Activated CD4-positive, alpha-beta T cell treated with anti-CD3 and anti-CD28 coated beads, Interleukin-2, amount 10 ng/mL, durations not matched to agents 24 days and 14 days (primary cell): ENCODE data around the gene ITCH. TPM values are rescaled to one million over a fixed set of nuclear protein-coding genes. Genes with fewer than 3 reads are reported as not detected.
"Not testable (repeated sequence)": the region's sequence is repeated elsewhere in the genome, so short reads cannot be mapped to it uniquely, and the experiment has no call there.

Source experiments
- DNase-seq: peaks from one replicate; pipeline ENCODE4 v3.0.0; 2022
- H3K27ac Mint-ChIP-seq: one replicate; pipeline ENCODE4 v1.8.0; 2022; ENCODE audit warnings: mild to moderate bottlenecking, mixed read lengths
- H3K27me3 Mint-ChIP-seq: one replicate; pipeline ENCODE4 v1.8.0; 2022; ENCODE audit warnings: mixed read lengths
- H3K36me3 Mint-ChIP-seq: one replicate; pipeline ENCODE4 v1.8.0; 2022; ENCODE audit warnings: low read depth, mild to moderate bottlenecking, mixed read lengths
- H3K4me1 Mint-ChIP-seq: one replicate; pipeline ENCODE4 v1.8.0; 2021; ENCODE audit warnings: mixed read lengths
- H3K4me3 Mint-ChIP-seq: one replicate; pipeline ENCODE4 v1.8.0; 2022; ENCODE audit warnings: mild to moderate bottlenecking, moderate library complexity, mixed read lengths
- H3K9me3 Mint-ChIP-seq: one replicate; pipeline ENCODE4 v1.8.0; 2021; ENCODE audit warnings: mixed read lengths
- intact Hi-C: fragments of 100-400 bp; cut with micrococcal nuclease; formaldehyde crosslinking; loops from one replicate; pipeline ENCODE4 v1.15.1; 2023
- total RNA-seq: library from RNA; stranded (reverse); gene quantifications from 2 replicates; pipeline ENCODE4 v1.2.3, GENCODE V29; 2022

ITCH gene
- total RNA-seq, 1 donor from 2014 or later = 55.6 TPM

- Mint-ChIP-seq H3K9me3 (no peaks in the 10 kb centered on the region), H3K4me1 (peaks cover 19% of the 10 kb centered on the region), H3K4me3 (peak overlapping the region; percentile 3), H3K36me3 (peaks cover 10% of the 10 kb centered on the region), H3K27ac (peak overlapping the region; percentile 14), H3K27me3 (no peaks in the 10 kb centered on the region)
- intact Hi-C loops = no loop called here
- peak; percentile 53 for DNase-seq
These were observed 149.9 kb downstream of the ITCH start for GRCh38 chr20:34512955-34513419.

DNA sequence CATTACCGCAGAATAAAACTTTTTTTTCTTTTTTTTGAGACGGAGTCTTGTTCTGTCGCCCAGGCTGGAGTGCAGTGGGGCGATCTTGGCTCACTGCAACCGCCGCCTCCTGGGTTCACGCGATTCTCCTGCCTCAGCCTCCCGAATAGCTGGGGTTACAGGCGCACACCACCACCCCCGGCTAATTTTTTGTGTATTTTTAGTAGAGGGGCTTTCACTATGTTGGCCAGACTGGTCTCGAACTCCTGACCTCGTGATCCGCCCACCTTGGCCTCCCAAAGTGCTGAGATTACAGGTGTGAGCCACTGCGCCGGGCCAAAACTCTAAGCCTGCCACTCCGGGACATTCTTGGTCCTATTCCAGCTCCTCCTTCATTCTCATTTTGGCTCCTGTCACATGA lies 151.0 kb downstream of the ITCH start:
- peaks cover 24% of the 10 kb centered on the region for H3K4me1 Mint-ChIP-seq
- H3K27me3 Mint-ChIP-seq, H3K4me3 Mint-ChIP-seq, H3K9me3 Mint-ChIP-seq, H3K27ac Mint-ChIP-seq, DNase-seq, intact Hi-C loops: not testable (repeated sequence)
- peaks cover 12% of the 10 kb centered on the region for H3K36me3 Mint-ChIP-seq

DNA sequence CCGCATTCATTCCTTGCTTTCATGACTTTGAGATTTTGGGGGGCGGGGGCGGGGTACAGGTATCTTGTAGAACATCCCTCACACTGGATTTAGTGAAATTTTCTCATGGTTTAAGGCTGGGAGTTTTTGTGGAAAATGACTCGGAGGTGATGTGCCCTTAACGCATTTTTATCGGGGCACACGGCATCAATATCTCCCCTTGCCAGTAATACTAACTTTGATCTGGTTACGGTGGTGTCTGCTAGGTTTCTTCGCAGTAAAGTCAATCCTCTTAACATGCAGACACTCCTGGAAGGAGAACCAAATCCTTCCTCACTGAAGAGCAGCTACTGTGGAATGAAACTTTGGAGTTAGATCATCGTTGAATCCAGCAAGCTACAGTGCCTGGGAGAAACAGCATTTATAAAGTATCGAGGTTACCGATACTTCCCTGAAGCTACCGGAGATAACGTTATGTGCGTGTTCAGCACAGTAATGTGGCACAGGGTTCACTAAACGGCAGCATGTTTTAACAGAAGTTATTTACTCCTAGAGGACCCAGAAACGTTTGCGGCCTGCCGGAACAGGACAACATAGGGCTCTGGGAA lies 151.9 kb downstream of the ITCH start:
- no peak for DNase-seq
- peak overlapping the region; percentile 92 for H3K4me3 Mint-ChIP-seq
- H3K27ac Mint-ChIP-seq = peak overlapping the region; percentile 98
- no peaks in the 10 kb centered on the region for H3K9me3 Mint-ChIP-seq
- H3K36me3 Mint-ChIP-seq = peaks cover 12% of the 10 kb centered on the region
- peaks cover 24% of the 10 kb centered on the region for H3K4me1 Mint-ChIP-seq
- intact Hi-C loops = loop anchor here (1.0 to 5.0 kb wide), 2 partner anchors 153 to 203 kb away; partner anchors contain the start of gene ITCH
- no peaks in the 10 kb centered on the region for H3K27me3 Mint-ChIP-seq

DNA sequence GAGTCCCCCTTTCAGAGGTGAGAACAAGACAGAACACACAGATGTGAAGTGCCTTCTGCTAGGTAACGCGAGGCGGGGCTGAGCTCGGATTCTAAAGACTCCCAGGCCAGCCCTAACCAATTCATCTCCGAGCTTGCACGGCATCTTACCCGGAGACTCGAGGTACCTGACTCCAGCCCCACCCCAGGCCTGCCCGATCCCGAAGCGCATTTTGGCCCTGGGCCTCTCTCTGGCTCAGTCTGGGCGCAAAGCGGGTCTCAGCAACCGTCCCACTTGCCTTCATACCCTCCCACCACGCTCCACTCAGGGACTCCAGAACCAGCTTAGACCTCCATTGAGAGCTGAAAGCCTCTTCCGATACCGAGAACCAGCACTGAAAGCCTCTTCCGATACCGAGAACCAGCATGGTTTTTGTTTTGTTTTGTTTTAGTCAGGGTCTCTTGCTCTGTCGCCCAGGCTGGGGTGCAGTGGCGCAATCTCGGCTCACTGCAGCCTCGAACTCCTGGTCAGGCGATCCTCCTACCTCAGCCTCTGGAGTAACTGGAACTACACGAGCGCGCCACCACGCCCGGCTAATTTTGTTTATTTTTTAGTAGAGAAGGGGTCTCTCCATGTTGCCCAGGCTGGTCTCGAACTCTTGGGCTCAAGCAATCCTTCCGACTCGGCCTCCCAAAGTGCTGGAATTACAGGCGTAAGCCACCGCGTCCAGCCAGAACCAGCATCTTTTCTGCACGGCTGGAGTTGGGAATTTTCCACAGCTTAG lies 152.6 kb downstream of the ITCH start:
- intact Hi-C loops = loop anchor here (1.0 to 5.0 kb wide), 7 partner anchors 43 to 403 kb away; partner anchors contain the start of genes AHCY, EIF2S2, ITCH and MAP1LC3A
- Mint-ChIP-seq H3K4me1 (peaks cover 24% of the 10 kb centered on the region), H3K36me3 (peaks cover 12% of the 10 kb centered on the region), H3K27ac (peak overlapping the region; percentile 98), H3K4me3 (peak overlapping the region; percentile 92), H3K27me3 (no peaks in the 10 kb centered on the region), H3K9me3 (no peaks in the 10 kb centered on the region)
- peak; percentile 92 for DNase-seq

- Mint-ChIP-seq H3K4me1 (peaks cover 24% of the 10 kb centered on the region), H3K27me3 (no peaks in the 10 kb centered on the region), H3K36me3 (peaks cover 14% of the 10 kb centered on the region), H3K27ac (peak within 1 kb of the TSS; percentile 98), H3K4me3 (peak within 1 kb of the TSS; percentile 92), H3K9me3 (no peaks in the 10 kb centered on the region)
- peak; percentile 99 for DNase-seq
- intact Hi-C loops = loop anchor here (1.0 to 5.0 kb wide), 6 partner anchors 42 to 404 kb away; partner anchors contain the start of genes AHCY, EIF2S2, ITCH and MAP1LC3A
These were observed 153.4 kb downstream of the ITCH start, which contains the start of gene DYNLRB1 for GRCh38 chr20:34516247-34517113. DYNLRB1 (plus strand) TSS chr20:34516422; CDS start chr20:34516459, 37 bp downstream.

DNA sequence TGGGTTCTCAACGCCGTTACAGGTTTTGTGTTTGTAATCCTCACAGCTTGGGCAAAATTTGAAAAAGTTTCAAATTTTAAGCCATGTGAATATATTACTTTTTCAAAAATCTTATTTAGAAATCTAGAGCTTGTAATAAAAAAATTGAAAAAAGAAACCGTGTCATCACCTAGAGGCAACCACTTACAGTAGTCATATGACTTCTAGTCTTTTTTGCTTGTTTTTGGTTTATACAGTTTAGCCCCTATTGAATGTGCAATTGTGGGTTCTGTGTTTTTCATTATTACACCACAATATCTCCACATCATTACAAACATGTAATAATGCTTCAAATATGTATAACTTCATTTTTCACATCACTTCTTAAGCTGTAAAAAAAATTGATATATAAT lies 154.0 kb downstream of the ITCH start:
- peak overlapping the region; percentile 98 for H3K27ac Mint-ChIP-seq
- H3K9me3 Mint-ChIP-seq = no peaks in the 10 kb centered on the region
- peak overlapping the region; percentile 92 for H3K4me3 Mint-ChIP-seq
- intact Hi-C loops = loop anchor here (2.0 to 5.0 kb wide), 4 partner anchors 155 to 404 kb away; partner anchors contain the start of genes AHCY, EIF2S2 and ITCH
- H3K36me3 Mint-ChIP-seq = peaks cover 17% of the 10 kb centered on the region
- H3K4me1 Mint-ChIP-seq = peaks cover 27% of the 10 kb centered on the region
- H3K27me3 Mint-ChIP-seq = no peaks in the 10 kb centered on the region
- DNase-seq = no peak

DNA sequence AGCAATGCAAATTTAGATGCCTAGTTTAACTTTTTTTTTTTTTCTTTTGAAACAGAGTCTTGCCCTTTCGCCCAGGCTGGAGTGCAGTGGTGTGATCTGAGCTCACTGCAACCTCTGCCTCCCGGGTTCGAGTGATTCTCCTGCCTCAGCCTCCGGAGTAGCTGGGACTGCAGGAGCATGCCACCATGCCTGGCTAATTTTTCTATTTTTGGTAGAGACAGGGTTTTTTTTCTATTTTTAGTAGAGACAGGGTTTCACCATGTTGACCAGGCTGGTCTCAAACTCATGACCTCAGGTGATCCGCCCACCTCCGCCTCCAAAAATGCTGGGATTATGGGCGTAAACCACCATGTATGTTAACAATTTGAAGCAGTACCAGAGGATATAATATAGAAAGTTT lies 155.8 kb downstream of the ITCH start:
- H3K27me3 Mint-ChIP-seq, H3K27ac Mint-ChIP-seq, DNase-seq, H3K9me3 Mint-ChIP-seq: not testable (repeated sequence)
- peaks cover 37% of the 10 kb centered on the region for H3K4me1 Mint-ChIP-seq
- peak overlapping the region; percentile 71 for H3K4me3 Mint-ChIP-seq
- intact Hi-C loops = loop anchor here (5.0 kb wide), 1 partner anchor 157 kb away; the partner anchor contains the start of gene ITCH
- peaks cover 23% of the 10 kb centered on the region for H3K36me3 Mint-ChIP-seq

DNA sequence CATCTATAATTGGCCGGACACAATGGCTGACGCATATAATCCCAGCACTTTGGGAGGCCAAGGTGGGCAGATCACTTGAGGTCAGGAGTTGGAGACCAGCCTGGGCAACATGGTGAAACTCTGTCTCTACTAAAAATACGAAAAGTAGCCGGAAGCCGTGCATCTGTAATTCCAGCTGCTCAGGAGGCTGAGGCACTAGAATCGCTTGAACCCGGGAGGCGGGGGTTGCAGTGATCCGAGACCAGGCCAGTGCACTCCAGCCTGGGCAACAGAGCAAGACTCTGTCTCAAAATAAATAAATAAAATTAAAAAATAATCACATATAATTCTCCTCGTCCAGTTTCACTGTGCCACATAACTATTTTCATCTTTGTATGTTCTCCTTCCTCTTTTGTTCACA lies 156.8 kb downstream of the ITCH start:
- not testable (repeated sequence) for H3K4me3 Mint-ChIP-seq, H3K27ac Mint-ChIP-seq, DNase-seq, H3K9me3 Mint-ChIP-seq, H3K27me3 Mint-ChIP-seq
- intact Hi-C loops = loop anchor here (5.0 kb wide), 1 partner anchor 158 kb away; the partner anchor contains the start of gene ITCH
- Mint-ChIP-seq H3K36me3 (peaks cover 21% of the 10 kb centered on the region), H3K4me1 (peaks cover 34% of the 10 kb centered on the region)

DNA sequence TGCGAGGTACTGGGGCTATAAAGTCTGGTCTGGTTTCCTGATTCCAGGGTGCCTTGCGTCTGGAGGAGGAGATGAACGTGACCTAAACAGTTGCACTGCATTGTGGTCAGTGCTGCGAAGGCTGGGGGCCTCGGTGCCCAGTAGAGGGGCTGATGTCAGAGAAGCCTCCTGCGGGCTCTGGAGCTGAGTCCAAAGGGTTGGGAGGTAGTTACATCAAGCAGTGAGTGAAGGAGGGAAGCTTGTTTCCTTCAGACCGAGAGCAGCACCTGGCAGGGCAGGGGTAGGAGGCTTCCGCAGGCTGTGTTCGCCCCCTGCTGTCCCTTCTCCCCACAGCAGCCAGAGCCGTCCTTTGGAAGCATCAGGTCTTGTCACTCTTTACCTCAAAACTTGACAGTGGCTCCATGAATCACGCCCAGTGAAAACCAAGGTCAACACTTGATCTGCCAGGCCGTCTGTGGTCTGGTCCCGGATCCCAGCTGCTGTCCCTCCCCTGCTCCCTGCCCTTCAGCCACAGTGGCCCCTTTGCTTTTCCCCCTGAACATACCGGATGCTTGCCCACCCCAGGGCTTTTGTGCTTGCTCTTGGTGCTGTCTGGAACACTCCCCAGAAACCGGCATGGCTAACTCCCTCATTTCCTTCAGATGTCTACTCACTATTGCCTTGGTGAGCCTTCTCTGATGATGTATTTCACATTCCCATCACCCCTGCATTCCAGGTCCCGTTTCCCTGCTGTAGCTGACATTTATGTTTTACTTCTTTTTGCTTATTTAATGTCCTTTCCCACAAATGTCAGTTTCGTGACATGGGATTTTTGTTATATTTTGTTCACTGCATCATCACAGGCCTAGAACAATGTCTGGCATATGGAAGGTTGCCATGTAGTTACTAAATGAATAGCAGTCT lies 160.1 kb downstream of the ITCH start:
- no peak overlapping the region for H3K4me3 Mint-ChIP-seq
- peak; percentile 84 for DNase-seq
- H3K4me1 Mint-ChIP-seq = peaks cover 21% of the 10 kb centered on the region
- intact Hi-C loops = loop anchor here (1.0 kb wide), 1 partner anchor 211 kb away; no protein-coding TSS in a partner anchor
- no peaks in the 10 kb centered on the region for H3K9me3 Mint-ChIP-seq
- no peaks in the 10 kb centered on the region for H3K27me3 Mint-ChIP-seq
- peaks cover 36% of the 10 kb centered on the region for H3K36me3 Mint-ChIP-seq
- peak overlapping the region; percentile 41 for H3K27ac Mint-ChIP-seq

- peaks cover 39% of the 10 kb centered on the region for H3K36me3 Mint-ChIP-seq
- H3K4me1 Mint-ChIP-seq = peaks cover 18% of the 10 kb centered on the region
- intact Hi-C loops = no loop called here
- H3K4me3 Mint-ChIP-seq = no peak overlapping the region
- no peaks in the 10 kb centered on the region for H3K27me3 Mint-ChIP-seq
- H3K9me3 Mint-ChIP-seq = no peaks in the 10 kb centered on the region
- no peak overlapping the region for H3K27ac Mint-ChIP-seq
- no peak for DNase-seq
These were observed 161.4 kb downstream of the ITCH start for GRCh38 chr20:34524426-34524825.

GRCh38 chr20:34525342-34525708 lies 162.3 kb downstream of the ITCH start:
- no peak for DNase-seq
- no peak overlapping the region for H3K27ac Mint-ChIP-seq
- no peak overlapping the region for H3K4me3 Mint-ChIP-seq
- peaks cover 18% of the 10 kb centered on the region for H3K4me1 Mint-ChIP-seq
- no peaks in the 10 kb centered on the region for H3K9me3 Mint-ChIP-seq
- no peaks in the 10 kb centered on the region for H3K27me3 Mint-ChIP-seq
- peaks cover 39% of the 10 kb centered on the region for H3K36me3 Mint-ChIP-seq
- intact Hi-C loops = no loop called here

DNA sequence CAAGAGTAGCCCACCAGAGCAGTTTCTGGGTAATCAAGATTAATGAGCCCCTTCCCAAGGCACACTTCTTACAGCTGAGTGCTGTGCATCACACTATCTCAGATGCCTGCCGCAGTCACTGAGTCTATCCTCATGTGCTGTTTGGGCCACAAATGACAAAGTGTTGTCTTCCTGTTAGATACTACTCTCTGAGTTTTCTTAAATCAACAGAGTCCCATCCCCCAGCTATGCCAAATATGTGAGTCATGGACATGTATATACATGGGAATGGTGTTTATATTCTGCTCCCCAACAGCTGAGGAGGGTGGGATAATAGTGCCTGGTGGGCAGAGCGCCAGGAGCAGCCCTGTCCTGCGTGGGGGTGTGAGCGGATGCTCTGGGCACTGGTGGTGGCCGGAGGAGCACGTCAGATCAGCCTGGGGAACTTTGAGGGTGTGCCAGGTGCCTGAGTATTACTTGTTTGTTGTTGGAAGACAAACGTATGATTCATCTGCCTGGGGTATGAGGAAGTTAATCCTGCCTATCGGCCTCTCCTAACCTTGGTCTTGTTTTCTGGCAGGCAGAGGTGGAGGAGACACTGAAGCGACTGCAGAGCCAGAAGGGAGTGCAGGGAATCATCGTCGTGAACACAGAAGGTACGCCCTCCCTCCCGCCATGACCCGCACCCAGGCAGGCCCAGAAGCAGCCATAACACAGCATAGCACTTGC lies 162.8 kb downstream of the ITCH start:
- Mint-ChIP-seq H3K4me1 (peaks cover 20% of the 10 kb centered on the region), H3K36me3 (peaks cover 41% of the 10 kb centered on the region), H3K27ac (no peak overlapping the region)

More for the DNA sequence above, 162.8 kb downstream of the ITCH start:
- H3K27me3 Mint-ChIP-seq = no peaks in the 10 kb centered on the region
- intact Hi-C loops = no loop called here
- H3K4me3 Mint-ChIP-seq = no peak overlapping the region
- no peak for DNase-seq
- H3K9me3 Mint-ChIP-seq = no peaks in the 10 kb centered on the region
